DMS79 (cell line): ENCODE measurements around the gene SHISAL1.

Source experiments
- DNase-seq: peaks from one replicate; lab custom pipeline; 2025; lab: John Stamatoyannopoulos, UW

Gene SHISAL1

DNA sequence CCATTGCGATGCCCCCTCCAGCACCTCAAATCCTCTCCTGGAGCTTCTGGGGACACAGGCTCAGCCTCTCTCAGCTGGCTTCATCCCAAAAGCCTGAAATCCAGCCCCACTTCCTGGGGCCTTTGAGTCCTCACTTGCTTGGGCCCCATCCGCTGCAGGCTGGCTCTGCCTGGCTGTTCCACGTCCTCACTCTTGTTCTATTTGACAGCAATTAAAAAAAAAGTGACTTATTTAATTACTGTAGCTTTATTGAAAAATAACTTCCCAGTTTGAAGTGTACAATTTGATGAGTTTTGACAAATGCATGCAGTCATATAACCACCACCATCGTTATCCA lies 104.8 kb downstream of the SHISAL1 start:
- no peak for DNase-seq

GRCh38 chr22:44207173-44207980 lies 105.4 kb downstream of the SHISAL1 start:
- DNase-seq, result no peak

- no peak for DNase-seq
Measured at GRCh38 chr22:44206696-44207095, 106.1 kb downstream of the SHISAL1 start.

GRCh38 chr22:44206330-44206645 lies 106.5 kb downstream of the SHISAL1 start:
- no peak for DNase-seq

- DNase-seq, result no peak
Measured at GRCh38 chr22:44205516-44206329, 107.0 kb downstream of the SHISAL1 start.

- no peak for DNase-seq
Measured at GRCh38 chr22:44204739-44205515, 107.8 kb downstream of the SHISAL1 start.

GRCh38 chr22:44203203-44203602 lies 109.5 kb downstream of the SHISAL1 start:
- DNase-seq, result no peak

DNA sequence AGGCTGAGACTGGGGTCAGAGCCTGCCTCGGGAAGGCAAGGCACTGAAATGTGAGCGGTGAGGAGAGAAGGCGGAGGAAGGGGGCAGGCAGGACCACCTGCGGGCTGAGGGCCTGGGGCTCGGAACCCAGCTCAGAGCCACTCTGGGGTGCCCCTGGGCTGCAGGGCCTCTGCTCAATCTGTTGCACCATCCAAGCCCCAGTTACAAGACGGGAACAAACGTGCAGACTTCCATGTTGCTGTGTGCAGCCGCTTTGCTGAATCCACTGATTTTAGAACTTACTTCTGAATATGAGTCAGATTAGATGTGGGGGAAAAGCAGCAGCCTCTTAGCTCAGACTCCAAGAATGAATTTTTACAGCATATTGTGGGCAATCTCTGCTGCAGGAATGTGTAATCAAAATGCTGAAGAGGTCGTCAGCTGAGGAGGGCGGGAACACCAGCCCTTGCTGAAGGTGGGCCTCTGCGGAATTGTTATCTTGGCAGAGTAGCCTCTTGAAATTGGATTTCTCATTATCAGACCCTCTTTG lies 110.4 kb downstream of the SHISAL1 start:
- DNase-seq, result no peak

GRCh38 chr22:44201665-44202064 lies 111.1 kb downstream of the SHISAL1 start:
- no peak for DNase-seq

DNA sequence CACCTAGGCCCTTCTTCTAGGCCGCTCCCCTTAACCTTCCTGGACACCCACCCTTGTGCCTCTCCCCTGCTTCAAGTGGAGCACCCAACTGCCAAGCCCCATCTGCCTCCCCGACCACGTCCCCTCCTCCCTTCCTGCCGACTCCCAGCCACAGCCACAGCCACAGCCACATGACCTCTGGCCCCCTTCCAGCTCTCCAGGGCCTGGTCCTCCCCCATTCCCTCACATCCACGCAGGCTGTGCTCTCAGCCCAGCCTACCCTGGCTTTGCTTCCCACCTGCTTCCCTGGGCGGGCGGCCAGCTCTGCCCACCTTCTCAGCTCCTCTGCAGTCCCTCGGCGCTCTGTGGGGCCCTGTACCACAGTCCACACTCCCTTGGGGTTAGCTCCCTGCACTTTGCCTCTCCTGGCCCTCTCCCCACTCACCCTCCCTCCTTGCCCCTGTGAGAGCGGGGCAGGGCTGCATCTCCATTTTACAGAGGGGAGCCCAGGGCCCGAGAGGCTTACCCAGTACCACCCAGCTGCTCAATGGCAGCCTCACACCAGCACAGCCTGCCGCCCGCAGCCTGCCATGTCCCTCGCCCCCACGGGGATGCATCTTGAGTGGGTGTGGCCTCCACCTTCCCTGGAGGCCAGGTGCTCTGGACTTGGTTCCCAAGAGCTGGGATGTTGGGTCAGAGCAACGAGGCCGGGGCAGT lies 111.7 kb downstream of the SHISAL1 start:
- DNase-seq, result no peak

DNA sequence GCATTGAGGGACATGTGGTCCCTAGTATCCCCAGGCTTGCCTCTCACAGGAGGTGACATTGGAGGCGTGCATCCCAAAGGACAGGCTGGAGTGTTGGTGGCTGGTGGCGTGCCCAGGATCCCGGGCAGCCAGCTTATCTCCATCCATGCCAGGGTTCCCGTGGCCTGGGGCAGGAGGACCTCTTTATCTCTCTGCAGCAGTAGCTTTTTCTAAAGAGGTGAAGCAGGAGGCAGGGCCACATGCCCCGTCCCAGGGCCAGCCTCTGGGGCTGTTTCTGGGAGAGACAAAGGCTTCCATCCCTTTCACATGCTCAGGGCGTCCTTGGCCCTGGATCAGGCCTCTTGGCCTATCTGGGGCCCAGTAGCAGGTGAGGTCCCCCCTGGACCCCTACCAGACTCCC lies 112.3 kb downstream of the SHISAL1 start:
- DNase-seq, result no peak

DNA sequence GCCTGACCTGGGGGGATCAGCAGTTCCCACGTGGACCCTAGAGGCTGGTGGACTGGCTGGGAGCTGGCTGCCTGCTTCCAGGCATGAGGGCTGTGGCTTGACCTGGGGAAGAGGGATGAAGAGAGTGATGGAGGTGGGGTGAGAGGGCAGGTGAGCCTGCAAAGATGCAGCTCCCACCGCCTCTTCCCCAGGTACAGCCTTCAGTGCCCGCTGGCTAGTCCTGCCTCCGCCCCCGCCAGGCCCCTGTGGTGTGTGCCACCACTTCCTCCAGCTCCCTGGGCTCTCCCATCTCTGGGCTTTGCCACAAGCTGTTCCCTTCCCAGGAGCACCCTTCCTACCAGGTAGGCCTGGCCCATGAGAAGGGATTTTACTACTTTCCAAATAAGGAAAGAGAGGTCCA lies 112.9 kb downstream of the SHISAL1 start:
- no peak for DNase-seq

DNA sequence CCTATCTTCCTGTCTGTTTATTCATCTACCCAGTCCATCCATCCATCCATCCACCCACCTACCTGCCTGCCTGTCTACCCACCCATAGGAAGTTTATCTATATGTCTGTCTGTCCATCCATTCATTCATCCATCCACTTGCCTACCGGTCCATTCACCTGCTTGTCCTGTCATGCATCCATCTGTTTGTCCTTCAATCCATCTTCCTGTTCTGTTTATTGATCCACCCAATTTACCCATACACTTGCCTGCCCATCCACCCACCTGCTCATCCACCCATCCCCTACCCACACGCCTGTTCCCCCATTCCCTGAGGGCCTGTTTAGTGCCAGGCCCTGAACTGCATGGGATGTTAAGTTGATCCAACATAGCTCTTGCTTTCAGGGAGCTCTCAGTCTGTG lies 113.6 kb downstream of the SHISAL1 start:
- DNase-seq, result no peak

DNA sequence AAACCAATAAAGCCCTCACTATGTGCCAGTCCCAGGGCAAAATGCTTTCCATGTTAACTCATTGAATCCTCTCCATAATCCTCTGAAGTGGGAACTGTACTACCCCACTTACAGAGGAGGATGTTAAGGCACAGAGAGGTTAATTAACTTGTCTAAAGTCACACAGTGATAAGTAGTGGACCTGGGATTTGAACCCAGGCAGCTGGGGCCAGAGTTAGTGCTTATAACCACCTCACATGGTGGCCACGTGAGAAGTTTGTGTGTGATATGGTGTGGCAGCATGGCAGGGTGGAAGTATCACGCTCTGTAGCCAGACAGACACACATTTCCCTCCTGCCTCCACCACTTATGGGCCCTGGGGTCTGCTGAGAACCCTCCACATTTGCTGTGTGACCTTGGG lies 115.5 kb downstream of the SHISAL1 start:
- DNase-seq, result no peak

GRCh38 chr22:44196731-44197131 lies 116.0 kb downstream of the SHISAL1 start:
- no peak for DNase-seq

- no peak for DNase-seq
Measured at GRCh38 chr22:44196241-44196640, 116.5 kb downstream of the SHISAL1 start.

- DNase-seq, result no peak
Measured at GRCh38 chr22:44195189-44195871, 117.4 kb downstream of the SHISAL1 start.

DNA sequence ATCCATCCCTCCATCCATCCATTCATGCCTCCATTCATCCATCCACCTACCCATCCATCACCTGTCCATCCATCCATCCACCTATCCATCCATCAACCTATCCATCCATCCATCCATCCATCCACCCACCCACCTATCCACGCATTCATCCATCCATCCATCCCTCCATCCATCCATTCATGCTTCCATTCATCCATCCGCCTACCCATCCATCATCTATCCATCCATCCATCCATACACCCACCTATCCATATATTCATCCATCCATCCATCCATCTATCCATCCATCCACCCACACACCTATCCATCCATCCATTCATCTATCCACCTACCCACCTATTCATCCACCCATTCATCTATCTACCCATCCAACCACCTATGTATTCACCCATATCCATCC lies 118.2 kb downstream of the SHISAL1 start:
- DNase-seq, result no peak
